Measurements from ENCODE around the gene EVX2. TPM values are rescaled to one million over a fixed set of nuclear protein-coding genes. Genes with fewer than 3 reads are reported as not detected.

The EVX2 gene
- total RNA-seq, 3 donors from 2014 or later = 0.12 TPM; not detected in 2

DNA sequence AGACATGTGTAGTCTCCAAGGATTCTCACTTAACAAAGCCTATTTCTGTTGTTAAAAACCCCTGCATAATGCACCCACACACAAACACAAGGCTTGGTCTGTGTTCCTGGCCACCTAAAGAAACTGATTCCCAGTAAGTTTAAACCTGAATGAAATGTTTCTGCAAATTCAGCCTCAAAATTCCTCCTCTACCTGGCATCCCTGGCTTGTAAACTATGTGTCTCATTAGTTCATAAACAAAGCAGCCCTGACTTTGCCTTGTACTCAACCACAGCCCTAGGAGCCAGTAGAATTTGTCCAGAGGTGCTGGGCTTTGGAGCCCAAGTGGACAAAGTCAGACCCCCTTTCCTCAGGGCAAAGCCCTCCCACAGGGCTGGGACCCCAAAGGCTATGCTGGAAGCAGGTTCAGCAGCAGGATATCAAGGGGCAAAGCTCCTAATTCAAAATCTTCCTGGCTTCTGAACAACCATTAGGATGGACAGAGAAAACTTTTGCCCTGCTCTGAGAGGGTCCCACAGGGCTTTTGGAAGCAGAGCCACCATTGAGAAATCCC is 6.2 kb upstream of the EVX2 start:
- H3K4me1 ChIP-seq (ENCODE audit: low read depth) = peaks cover 21% of the 10 kb centered on the region
- no peaks in the 10 kb centered on the region for H3K36me3 ChIP-seq (ENCODE audit: low read depth)
- no peak for ATAC-seq
- no peaks in the 10 kb centered on the region for H3K9me3 ChIP-seq
- H3K4me3 ChIP-seq = no peak overlapping the region
- intact Hi-C loops (cut with DNase I, micrococcal nuclease) = loop anchor here in 1 of 2 donors (10.0 kb wide), 1 partner anchor 725 kb away; no protein-coding TSS in a partner anchor
- no peak for DNase-seq
- TF ChIP-seq, protein P1, sequence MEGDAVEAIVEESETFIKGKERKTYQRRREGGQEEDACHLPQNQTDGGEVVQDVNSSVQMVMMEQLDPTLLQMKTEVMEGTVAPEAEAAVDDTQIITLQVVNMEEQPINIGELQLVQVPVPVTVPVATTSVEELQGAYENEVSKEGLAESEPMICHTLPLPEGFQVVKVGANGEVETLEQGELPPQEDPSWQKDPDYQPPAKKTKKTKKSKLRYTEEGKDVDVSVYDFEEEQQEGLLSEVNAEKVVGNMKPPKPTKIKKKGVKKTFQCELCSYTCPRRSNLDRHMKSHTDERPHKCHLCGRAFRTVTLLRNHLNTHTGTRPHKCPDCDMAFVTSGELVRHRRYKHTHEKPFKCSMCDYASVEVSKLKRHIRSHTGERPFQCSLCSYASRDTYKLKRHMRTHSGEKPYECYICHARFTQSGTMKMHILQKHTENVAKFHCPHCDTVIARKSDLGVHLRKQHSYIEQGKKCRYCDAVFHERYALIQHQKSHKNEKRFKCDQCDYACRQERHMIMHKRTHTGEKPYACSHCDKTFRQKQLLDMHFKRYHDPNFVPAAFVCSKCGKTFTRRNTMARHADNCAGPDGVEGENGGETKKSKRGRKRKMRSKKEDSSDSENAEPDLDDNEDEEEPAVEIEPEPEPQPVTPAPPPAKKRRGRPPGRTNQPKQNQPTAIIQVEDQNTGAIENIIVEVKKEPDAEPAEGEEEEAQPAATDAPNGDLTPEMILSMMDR (IDR thresholded peaks at IDR 0.05) = no peak

DNA sequence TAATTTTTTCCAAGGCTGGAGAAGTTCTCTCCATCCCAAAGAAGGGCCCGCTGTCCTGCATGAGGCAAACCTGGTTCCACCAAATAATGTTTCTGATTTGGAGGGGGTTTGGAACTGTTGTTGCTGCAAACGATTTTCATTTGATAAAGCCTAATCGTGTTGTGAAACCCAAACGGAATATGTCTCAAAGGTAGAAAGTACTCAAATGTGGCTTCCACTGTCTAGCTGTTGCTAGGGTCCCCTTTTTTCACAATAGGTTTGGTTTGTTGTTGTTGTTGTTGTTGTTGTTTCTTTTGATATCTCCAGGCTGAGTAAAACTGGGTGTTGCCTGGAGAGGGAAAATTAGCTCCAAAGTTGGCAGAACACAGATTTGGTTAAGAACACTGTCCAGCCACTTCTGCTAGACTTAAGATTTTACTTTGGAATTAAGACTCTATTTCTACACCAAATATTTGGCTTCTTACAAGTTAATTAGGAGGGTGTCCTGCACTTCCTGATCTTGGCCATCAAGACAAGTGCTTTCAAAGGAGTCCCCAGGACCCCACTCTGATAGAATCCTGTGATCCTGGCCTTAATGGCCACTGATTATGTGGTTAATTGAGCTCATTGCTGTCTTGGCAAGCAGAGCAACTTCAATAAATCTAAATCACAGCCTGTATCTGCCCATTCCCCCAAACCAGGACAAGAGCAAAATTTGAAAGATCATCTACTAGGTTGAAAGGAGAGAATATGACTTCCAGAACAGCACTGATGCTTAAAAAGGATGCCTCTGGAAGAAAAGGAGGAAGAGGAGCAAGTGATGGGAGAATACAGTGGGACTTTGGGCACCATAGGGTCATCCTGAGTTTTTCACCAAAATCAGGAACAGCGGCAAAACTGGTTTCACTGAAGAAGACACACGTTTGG is 5.4 kb upstream of the EVX2 start:
- no peaks in the 10 kb centered on the region for H3K9me3 ChIP-seq
- H3K36me3 ChIP-seq (ENCODE audit: low read depth) = no peaks in the 10 kb centered on the region
- no peak for ATAC-seq
- TF ChIP-seq, protein P1 (IDR thresholded peaks at IDR 0.05) = no peak
- H3K4me3 ChIP-seq = no peak overlapping the region
- peaks cover 21% of the 10 kb centered on the region for H3K4me1 ChIP-seq (ENCODE audit: low read depth)
- intact Hi-C loops (cut with DNase I, micrococcal nuclease) = loop anchor here in 1 of 2 donors (10.0 kb wide), 1 partner anchor 724 kb away; no protein-coding TSS in a partner anchor
- no peak for DNase-seq

DNA sequence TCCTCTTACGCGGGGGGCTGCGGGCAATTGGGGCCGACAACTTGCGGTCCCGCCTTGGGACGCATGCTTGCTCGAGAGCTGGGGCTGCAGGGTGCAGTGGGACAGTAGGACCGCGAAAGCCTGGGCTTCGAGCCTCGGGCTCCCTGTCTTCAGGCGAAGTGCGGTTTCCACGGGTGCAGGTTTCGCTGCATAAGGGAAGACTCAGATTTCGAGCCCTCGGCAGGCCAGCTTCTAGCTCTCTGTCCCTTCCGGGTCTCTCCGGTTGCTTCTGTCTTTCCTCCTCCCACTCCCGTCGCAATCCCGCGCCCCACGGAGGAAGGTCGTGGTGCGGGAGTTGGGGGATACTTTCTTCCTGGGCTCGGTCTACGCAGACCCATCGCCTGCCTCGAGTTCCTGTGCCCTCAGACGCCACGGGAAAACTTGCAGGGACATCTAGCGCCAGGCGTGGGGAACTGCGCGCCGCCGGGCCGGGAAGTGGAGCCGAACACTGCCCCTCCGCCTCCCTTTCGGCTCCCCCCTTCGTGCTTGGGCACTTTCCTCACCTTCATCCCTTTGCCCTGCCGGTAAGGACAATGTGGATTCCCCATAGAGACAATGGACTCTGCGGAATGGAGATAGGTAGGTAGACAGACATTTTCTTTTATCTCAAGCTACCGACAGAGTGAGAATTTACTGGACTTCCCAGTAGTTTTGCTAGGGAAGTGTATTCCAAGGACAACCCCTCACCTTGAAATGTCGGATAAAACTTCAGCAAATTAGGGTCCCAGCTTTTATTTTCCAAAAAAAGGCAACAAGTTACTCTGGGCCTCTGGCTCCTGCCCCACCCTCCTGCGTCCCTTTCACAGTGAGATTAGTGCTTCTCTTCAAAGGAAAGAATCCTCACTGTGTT is 4.5 kb upstream of the EVX2 start:
- DNase-seq (peak; percentile 54 to 75 (median 72)), ATAC-seq (peak; percentile 76)
- Histone ChIP-seq H3K4me1 (ENCODE audit: low read depth) (peaks cover 18% of the 10 kb centered on the region), H3K9me3 (no peaks in the 10 kb centered on the region), H3K4me3 (no peak overlapping the region), H3K36me3 (ENCODE audit: low read depth) (no peaks in the 10 kb centered on the region)
- TF ChIP-seq, protein P1 (IDR thresholded peaks at IDR 0.05) = peak; percentile 63
- intact Hi-C loops (cut with DNase I, micrococcal nuclease) = loop anchor here in 1 of 2 donors (10.0 kb wide), 1 partner anchor 723 kb away; no protein-coding TSS in a partner anchor

DNA sequence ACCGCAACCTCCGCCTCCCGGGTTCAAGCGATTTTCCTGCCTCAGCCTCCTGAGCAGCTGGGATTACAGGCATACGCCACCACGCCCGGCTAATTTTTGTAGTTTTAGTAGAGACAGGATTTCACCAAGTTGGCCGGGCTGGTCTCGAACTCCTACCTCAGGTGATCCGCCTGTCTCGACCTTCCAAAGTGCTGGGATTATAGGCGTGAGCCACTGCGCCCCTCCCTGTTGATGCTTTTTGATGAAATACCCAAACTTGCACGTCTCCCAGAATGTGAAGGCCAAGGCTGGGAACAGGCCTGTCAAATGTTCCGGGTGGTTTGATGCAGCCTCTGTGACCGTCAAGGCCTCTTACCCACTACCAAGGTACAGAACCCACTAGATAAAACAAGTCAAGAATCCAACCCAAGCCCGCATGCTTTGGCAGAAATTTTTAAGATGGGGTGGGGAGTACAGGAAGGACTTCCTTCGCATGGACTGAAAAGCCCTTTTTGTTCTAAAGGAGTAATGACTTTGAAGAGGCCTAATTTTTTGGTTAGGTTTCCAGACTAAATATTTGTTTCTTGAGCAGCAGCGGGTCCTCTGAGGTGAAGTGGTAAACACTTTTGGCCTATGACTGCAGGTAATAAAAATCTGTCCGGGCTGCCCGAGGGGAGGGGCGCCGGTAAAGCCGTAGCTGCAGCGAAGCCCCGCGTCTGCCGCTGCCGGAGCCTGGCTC is 3.7 kb upstream of the EVX2 start:
- Histone ChIP-seq H3K36me3 (ENCODE audit: low read depth) (no peaks in the 10 kb centered on the region), H3K4me1 (ENCODE audit: low read depth) (peaks cover 16% of the 10 kb centered on the region), H3K9me3 (no peaks in the 10 kb centered on the region), H3K4me3 (no peak overlapping the region)
- TF ChIP-seq, protein P1 (IDR thresholded peaks at IDR 0.05) = no peak
- no peak for ATAC-seq
- intact Hi-C loops (cut with DNase I, micrococcal nuclease) = loop anchor here in 1 of 2 donors (10.0 kb wide), 1 partner anchor 723 kb away; no protein-coding TSS in a partner anchor
- no peak for DNase-seq
